HepG2 (cell line): ENCODE measurements around the gene RUNDC1. TPM values are rescaled to one million over a fixed set of nuclear protein-coding genes. Genes with fewer than 3 reads are reported as not detected.

Experiments
- ATAC-seq: fragments of 200-7000 bp; cut with Tn5 transposase; 3 replicates; pipeline ENCODE4 v1.9.1; 2020; ENCODE audit warnings: mild to moderate bottlenecking, moderate library complexity
- BruUV-seq: library from RNA; stranded (reverse); fragments of 400-500 nt; replicated peaks from 2 replicates; lab custom pipeline; 2021; lab: Mats Ljungman, UMichigan
- CTCF ChIA-PET: fragments of 300-600 bp; formaldehyde crosslinking; extraction: SDS; loops from one replicate; lab custom pipeline; 2021; ENCODE audit warnings: low total read pairs, inconsistent platforms, low intra/inter-chr PET ratio; lab: Yijun Ruan, JAX
- POLR2A ChIA-PET: fragments of 350-600 bp; sonication (Branson Sonifier 250); formaldehyde crosslinking; loops from one replicate; lab custom pipeline; 2020; ENCODE audit warnings: antibody characterized with exemption, inconsistent platforms; lab: Yijun Ruan, JAX
- DNase-seq: peaks from one replicate; pipeline ENCODE4 v3.0.0-alpha.2; 2015; ENCODE audit warnings: low spot score
- FAIRE-seq: peaks from 3 replicates; lab custom pipeline; 2011; peaks lifted over from hg19 to GRCh38; lab: Jason Lieb, UNC
- H2AFZ ChIP-seq: one replicate; pipeline ENCODE4 v1.6.1; 2011; ENCODE audit warnings: low read length, inconsistent platforms
- H3K27ac ChIP-seq: fragments of 300-600 bp; 3 replicates; pipeline ENCODE4 v1.8.0; 2011; ENCODE audit warnings: mixed run types, mild to moderate bottlenecking, mixed read lengths, low read length, inconsistent platforms; ENCODE audit not compliant: insufficient read depth; ENCODE audit errors: extremely low read length
- H3K27me3 ChIP-seq, 2 experiments: fragments of 200-600 bp in 1 of 2; 2 replicates in 1 of 2; 3 replicates in 1 of 2; pipeline versions ENCODE4 v1.6.0 to v1.8.0; 2011; ENCODE audit warnings: low read length in 2 of 2, mild to moderate bottlenecking in 2 of 2, moderate library complexity in 2 of 2, inconsistent platforms in 1 of 2; ENCODE audit not compliant: insufficient read depth in 2 of 2, control insufficient read depth in 1 of 2
- H3K36me3 ChIP-seq, 2 experiments: fragments of 200-600 bp in 1 of 2; replicated peaks in 1 of 2; 2 replicates in 1 of 2; 3 replicates in 1 of 2; pipeline versions ENCODE4 v1.5.1 to v1.8.0; 2011; ENCODE audit warnings: low read length in 2 of 2, inconsistent platforms in 1 of 2; ENCODE audit not compliant: insufficient read depth in 2 of 2, control insufficient read depth in 1 of 2
- H3K4me1 ChIP-seq: 2 replicates; pipeline ENCODE4 v1.5.1; 2012; ENCODE audit warnings: low read length, inconsistent platforms; ENCODE audit not compliant: insufficient read depth
- H3K4me2 ChIP-seq: 2 replicates; pipeline ENCODE4 v1.6.0; 2011; ENCODE audit warnings: low read depth, low read length, inconsistent platforms
- H3K4me3 ChIP-seq, 3 experiments: fragments of 200-600 bp in 1 of 3; sonication (generic), shearing (Covaris generic) in 1 of 3; replicated peaks in 1 of 3; 2 replicates each; pipeline ENCODE4 v1.5.1; 2011 to 2016; ENCODE audit warnings: low read length in 3 of 3, inconsistent platforms in 2 of 3, low read depth in 2 of 3, mild to moderate bottlenecking in 2 of 3, control low read depth in 1 of 3, mixed read lengths in 1 of 3; ENCODE audit not compliant: insufficient read depth in 1 of 3
- H3K79me2 ChIP-seq: one replicate; pipeline ENCODE4 v1.6.1; 2011; ENCODE audit warnings: low read length, inconsistent platforms; ENCODE audit not compliant: insufficient read depth
- H3K9ac ChIP-seq: 2 replicates; pipeline ENCODE4 v1.6.0; 2011; ENCODE audit warnings: mild to moderate bottlenecking, low read depth, low read length, inconsistent platforms; ENCODE audit not compliant: insufficient read depth
- H3K9me3 ChIP-seq: 2 replicates; pipeline ENCODE4 v1.5.1; 2012; ENCODE audit warnings: mild to moderate bottlenecking, low read length
- H4K20me1 ChIP-seq: 2 replicates; pipeline ENCODE4 v1.6.0; 2011; ENCODE audit warnings: inconsistent platforms, mild to moderate bottlenecking, low read length, moderate library complexity; ENCODE audit not compliant: insufficient read depth
- AKAP8 ChIP-seq: sonication (generic); formaldehyde crosslinking; IDR thresholded peaks from 2 replicates; pipeline ENCODE4 v1.5.1; 2020; ENCODE audit warnings: mild to moderate bottlenecking, missing genetic modification reagents
- ARNT2 ChIP-seq: sonication (generic); formaldehyde crosslinking; IDR thresholded peaks from 2 replicates; pipeline ENCODE4 v1.8.0; 2022; ENCODE audit warnings: mild to moderate bottlenecking, low read depth, missing genetic modification reagents, moderate library complexity
- CEBPB ChIP-seq: IDR thresholded peaks from 2 replicates; pipeline ENCODE4 v1.6.1; 2011; ENCODE audit warnings: low read depth, low read length, improper control_type of control experiment, borderline replicate concordance
- FIP1L1 ChIP-seq: fragments of 200-400 bp; formaldehyde crosslinking; IDR thresholded peaks from 2 replicates; pipeline ENCODE4 v1.6.1; 2018; ENCODE audit warnings: low read depth, mild to moderate bottlenecking, low read length, moderate library complexity, borderline replicate concordance; ENCODE audit not compliant: insufficient read depth
- IKZF1 ChIP-seq: fragments of 450-650 bp; IDR thresholded peaks from 2 replicates; pipeline ENCODE4 v1.7.1; 2016
- MEF2D ChIP-seq: sonication (generic); formaldehyde crosslinking; IDR thresholded peaks from 2 replicates; pipeline ENCODE4 v1.5.1; 2020; ENCODE audit warnings: mild to moderate bottlenecking, missing genetic modification reagents
- NFKB2 ChIP-seq: sonication (generic); formaldehyde crosslinking; IDR thresholded peaks from 2 replicates; pipeline ENCODE4 v1.4.0; 2020; ENCODE audit warnings: missing genetic modification reagents, borderline replicate concordance
- PCBP1 ChIP-seq: fragments of 200-400 bp; formaldehyde crosslinking; IDR thresholded peaks from 2 replicates; pipeline ENCODE4 v1.6.1; 2017; ENCODE audit warnings: mild to moderate bottlenecking, low read depth, low read length, borderline replicate concordance
- POLR2AphosphoS5 ChIP-seq: IDR thresholded peaks from 2 replicates; pipeline ENCODE4 v1.6.1; 2012; ENCODE audit warnings: low read depth, low read length
- RXRB ChIP-seq: IDR thresholded peaks from 2 replicates; pipeline ENCODE4 v1.6.1; 2016; ENCODE audit warnings: borderline replicate concordance, missing genetic modification reagents, missing compliant biosample characterization
- TARDBP ChIP-seq: sonication (generic); formaldehyde crosslinking; IDR thresholded peaks from 2 replicates; pipeline ENCODE4 v1.8.0; 2022; ENCODE audit warnings: mild to moderate bottlenecking, missing genetic modification reagents
- ZFY ChIP-seq: sonication (generic); formaldehyde crosslinking; IDR thresholded peaks from 2 replicates; pipeline ENCODE4 v1.4.0; 2020; ENCODE audit warnings: missing genetic modification reagents
- ZNF7 ChIP-seq: IDR thresholded peaks from 2 replicates; pipeline ENCODE4 v1.6.1; 2016; ENCODE audit warnings: missing biosample characterization, missing genetic modification reagents
- ZNF850 ChIP-seq: sonication (generic); formaldehyde crosslinking; conservative IDR thresholded peaks from 2 replicates; pipeline ENCODE4 v1.9.0; 2021; ENCODE audit warnings: mild to moderate bottlenecking, missing genetic modification reagents
- ZSCAN25 ChIP-seq: sonication (generic); formaldehyde crosslinking; IDR thresholded peaks from 2 replicates; pipeline ENCODE4 v1.8.0; 2022; ENCODE audit warnings: mild to moderate bottlenecking, missing genetic modification reagents
- ZSCAN30 ChIP-seq: sonication (generic); formaldehyde crosslinking; IDR thresholded peaks from 2 replicates; pipeline ENCODE4 v1.5.0; 2020; ENCODE audit warnings: mild to moderate bottlenecking, missing genetic modification reagents
- WGBS: methylation state at CpG from one replicate; pipeline ENCODE4 v1.1.6; 2017; ENCODE audit warnings: low lambda C conversion rate; 5-methylcytosine and 5-hydroxymethylcytosine counted together
- in situ Hi-C: cut with HindIII; loops from 2 replicates; pipeline ENCODE4 v1.10.0; 2017; ENCODE audit warnings: low pct_unique_long_range_greater_than_20kb; ENCODE audit not compliant: extremely low pct_ligation_motif_present
- intact Hi-C: fragments of 100-400 bp; cut with micrococcal nuclease; formaldehyde crosslinking; loops from one replicate; pipeline ENCODE4 v1.10.0; 2022; ENCODE audit not compliant: unreplicated experiment
- polyA plus RNA-seq, 8 experiments: library from polyadenylated mRNA; depleted of rRNA in 3 of 8; stranded (reverse) in 7 of 8; unstranded in 1 of 8; fragments of >200 nt; fragmentation: Illumina TruSeq in 4 of 8; extraction: Trizol in 4 of 8; gene quantifications; 2 replicates each; pipeline versions ENCODE4 v1.2.1 to v1.2.3, GENCODE V29; 2011 to 2016; ENCODE audit warnings: low read depth in 4 of 8, missing spikeins in 1 of 8, mixed read lengths in 1 of 8; ENCODE audit not compliant: insufficient read depth in 1 of 8
- total RNA-seq, 5 experiments: library from RNA; depleted of rRNA; stranded (reverse); fragments of >200 nt; fragmentation: Illumina TruSeq; extraction: Trizol; gene quantifications; 2 replicates each; pipeline ENCODE4 v1.2.3, GENCODE V29; 2016; ENCODE audit warnings: low read depth in 1 of 5

The RUNDC1 gene
- total and polyA plus RNA-seq, 2 of the 13 experiments (the other 11 are each of a cell fraction or from before 2014, with no cell fraction given), result 10.3 to 11.4 TPM

GRCh38 chr17:43018932-43019331 is 38.6 kb downstream of the RUNDC1 start:
- peaks cover 26 to 56% of the 10 kb centered on the region in 2 experiments for H3K36me3 ChIP-seq
- H3K9ac ChIP-seq, result no peak overlapping the region
- WGBS, result 90% methylated on average over 4 of the region's 4 CpGs
- POLR2A ChIA-PET, result interaction anchor here (1.6 to 4.5 kb wide), 2 partner anchors 8 to 21 kb away, joined by 7 to 55 read pairs; partner anchors contain the start of gene RPL27
- H3K27ac ChIP-seq, result no peak overlapping the region
- H3K4me2 ChIP-seq, result no peak overlapping the region
- no peak for FAIRE-seq
- H3K4me3 ChIP-seq, result no peak overlapping the region
- peaks cover 56% of the 10 kb centered on the region for H3K4me1 ChIP-seq
- no peaks in the 10 kb centered on the region for H3K9me3 ChIP-seq
- BruUV-seq, result no TSS peak
- no peaks in the 10 kb centered on the region; a peak in 1 of 5 replicates for H3K27me3 ChIP-seq
- peaks cover 26% of the 10 kb centered on the region for H3K79me2 ChIP-seq
- H4K20me1 ChIP-seq, result no peaks in the 10 kb centered on the region
- in situ Hi-C loops (no loop called here), intact Hi-C loops (no loop called here)
- ATAC-seq, result no peak
- no peak overlapping the region for H2AFZ ChIP-seq
- TF ChIP-seq CEBPB (peak; percentile 45; the same call in 1 of the 2 replicates), FIP1L1 (no peak)
- DNase-seq, result no peak
- CTCF ChIA-PET, result no interaction called here

GRCh38 chr17:43019418-43019817 is 39.1 kb downstream of the RUNDC1 start:
- ATAC-seq, result no peak
- CTCF ChIA-PET, result no interaction called here
- TF ChIP-seq MEF2D (CRISPR knock-in tag) (no peak), ARNT2 (CRISPR knock-in tag) (0 out of 2 replicates have a peak, but pooled peaks have one; percentile 25), NFKB2 (CRISPR knock-in tag) (no peak), ZNF850 (no peak), ZSCAN25 (CRISPR knock-in tag) (no peak), ZFY (CRISPR knock-in tag) (no peak), ZSCAN30 (CRISPR knock-in tag) (no peak), IKZF1 (no peak), POLR2AphosphoS5 (no peak), RXRB (no peak), AKAP8 (CRISPR knock-in tag) (no peak), PCBP1 (no peak), ZNF7 (peak; percentile 76), TARDBP (CRISPR knock-in tag) (no peak)
- no peak for FAIRE-seq
- intact Hi-C loops, result no loop called here
- BruUV-seq, result no TSS peak
- POLR2A ChIA-PET, result interaction anchor here (1.6 to 4.5 kb wide), 2 partner anchors 9 to 21 kb away, joined by 7 to 55 read pairs; partner anchors contain the start of gene RPL27
- H3K4me1 ChIP-seq, result peaks cover 55% of the 10 kb centered on the region
- H3K4me3 ChIP-seq, result peak overlapping the region in 1 of 3 experiments; percentile 100; a peak in 1 of 6 replicates
- WGBS, result 77% methylated on average over 7 of the region's 7 CpGs
- H4K20me1 ChIP-seq, result no peaks in the 10 kb centered on the region
- H3K27ac ChIP-seq, result peak overlapping the region; percentile 39
- H3K79me2 ChIP-seq, result peaks cover 26% of the 10 kb centered on the region
- H3K36me3 ChIP-seq, result peaks cover 23 to 51% of the 10 kb centered on the region in 2 experiments
- no peaks in the 10 kb centered on the region; a peak in 1 of 5 replicates for H3K27me3 ChIP-seq
- no peak for DNase-seq
- no peaks in the 10 kb centered on the region for H3K9me3 ChIP-seq
- H3K9ac ChIP-seq, result peak overlapping the region; percentile 39; the same call in 1 of the 2 replicates
- in situ Hi-C loops, result no loop called here
- peak overlapping the region; percentile 80 for H3K4me2 ChIP-seq
- H2AFZ ChIP-seq, result no peak overlapping the region
